ENCODE measurements around the gene GADD45A. TPM values are rescaled to one million over a fixed set of nuclear protein-coding genes. Genes with fewer than 3 reads are reported as not detected.

The GADD45A gene
- 70.9 and 72.4 TPM in 2 replicates for total RNA-seq

GRCh38 chr1:67685067-67685557 is at the start of gene GADD45A:
GADD45A (plus strand) TSS chr1:67685201; CDS start chr1:67685495, 294 bp downstream.

Other genes starting within 250 kb of the GADD45A start
- 72.4 and 85.6 TPM in 2 replicates for gene GNG12, start 148.3 kb downstream of the GADD45A start, total RNA-seq